B cell (primary cell): Measurements from ENCODE around the gene SOX18. TPM values are rescaled to one million over a fixed set of nuclear protein-coding genes. Genes with fewer than 3 reads are reported as not detected.

Experiments used
- ATAC-seq: fragments of 200-7000 bp; cut with Tn5 transposase; one replicate; pipeline ENCODE4 v1.10.0; 2021; ENCODE audit warnings: low read depth, mild to moderate bottlenecking, moderate number of reproducible peaks, moderate library complexity
- CTCF ChIA-PET: fragments of 350-600 bp; sonication (Branson Sonifier 250); formaldehyde crosslinking; loops from one replicate; lab custom pipeline; 2021; ENCODE audit warnings: antibody characterized with exemption, inconsistent platforms; lab: Charles Lee
- POLR2A ChIA-PET: fragments of 350-600 bp; sonication (Branson Sonifier 250); formaldehyde crosslinking; loops from one replicate; lab custom pipeline; 2021; ENCODE audit warnings: antibody characterized with exemption; lab: Charles Lee
- DNase-seq: peaks from one replicate; pipeline ENCODE4 v3.0.0; 2013
- H2AFZ ChIP-seq: 2 replicates; pipeline ENCODE4 v1.6.1; 2012; ENCODE audit warnings: mild to moderate bottlenecking, low read depth, low read length; ENCODE audit not compliant: insufficient read depth, poor library complexity, severe bottlenecking
- H3K27ac ChIP-seq, 2 donors: 1 replicate in 1 of 2; 2 replicates in 1 of 2; pipeline ENCODE4 v1.5.1; 2012 to 2013; ENCODE audit warnings: low read length in 2 of 2, mild to moderate bottlenecking in 2 of 2, moderate library complexity in 1 of 2
- H3K27me3 ChIP-seq, 4 experiments: fragments of 200-600 bp in 1 of 4; sonication (generic) in 1 of 4; replicated peaks in 1 of 4; 1 replicate in 2 of 4; 2 replicates in 2 of 4; pipeline versions ENCODE4 v1.6.1 to v1.7.0; 2013 to 2016; ENCODE audit warnings: low read length in 3 of 4, mild to moderate bottlenecking in 2 of 4, mixed read lengths in 1 of 4, moderate library complexity in 1 of 4; ENCODE audit not compliant: insufficient read depth in 4 of 4, control insufficient read depth in 3 of 4; ENCODE audit errors: control extremely low read depth in 1 of 4
- H3K36me3 ChIP-seq, 2 experiments: replicated peaks in 1 of 2; 1 replicate in 1 of 2; 2 replicates in 1 of 2; pipeline versions ENCODE4 v1.6.1 to v1.7.1; 2013; ENCODE audit warnings: low read length in 1 of 2; ENCODE audit not compliant: insufficient read depth in 2 of 2, control insufficient read depth in 1 of 2; ENCODE audit errors: control extremely low read depth in 1 of 2, extremely low read depth in 1 of 2
- H3K4me1 ChIP-seq, 2 donors: fragments of 200-600 bp in 1 of 2; sonication (generic) in 1 of 2; 1 replicate in 1 of 2; 2 replicates in 1 of 2; pipeline versions ENCODE4 v1.5.1 to v1.6.1; 2013 to 2017; ENCODE audit warnings: low read length in 2 of 2; ENCODE audit not compliant: control insufficient read depth in 2 of 2, insufficient read depth in 2 of 2
- H3K4me2 ChIP-seq: replicated peaks from 2 replicates; pipeline ENCODE3; 2012; ENCODE audit warnings: mild to moderate bottlenecking, low read depth, low read length; ENCODE audit not compliant: poor library complexity, severe bottlenecking
- H3K4me3 ChIP-seq, 5 experiments: fragments of 200-600 bp in 1 of 5; sonication (generic) in 1 of 5; 1 replicate in 3 of 5; 2 replicates in 2 of 5; pipeline versions ENCODE4 v1.5.1 to v1.7.0; 2011 to 2016; ENCODE audit warnings: low read length in 4 of 5, mild to moderate bottlenecking in 4 of 5, low read depth in 2 of 5, control low read depth in 1 of 5, moderate library complexity in 1 of 5; ENCODE audit not compliant: insufficient read depth in 1 of 5; ENCODE audit errors: control extremely low read depth in 1 of 5, extremely low read depth in 1 of 5
- H3K79me2 ChIP-seq: fragments of 200-600 bp; sonication (generic); one replicate; pipeline ENCODE4 v1.6.0; 2016; ENCODE audit warnings: low read length; ENCODE audit not compliant: control insufficient read depth, insufficient read depth
- H3K9ac ChIP-seq: fragments of 200-600 bp; sonication (generic); 2 replicates; pipeline ENCODE4 v1.6.1; 2017; ENCODE audit warnings: mild to moderate bottlenecking, low read length, moderate library complexity
- H3K9me3 ChIP-seq, 3 donors: one replicate each; pipeline versions ENCODE4 v1.6.1 to v1.7.1; 2013; ENCODE audit warnings: low read length in 2 of 3; ENCODE audit not compliant: control insufficient read depth in 2 of 3, insufficient read depth in 1 of 3; ENCODE audit errors: control extremely low read depth in 1 of 3
- H4K20me1 ChIP-seq: 2 replicates; pipeline ENCODE4 v1.6.0; 2012; ENCODE audit warnings: mild to moderate bottlenecking, low read length; ENCODE audit not compliant: insufficient read depth, control insufficient read depth, poor library complexity, severe bottlenecking
- H3K27ac Mint-ChIP-seq: one replicate; pipeline ENCODE4 v1.8.0; 2021; ENCODE audit warnings: mixed read lengths
- H3K27me3 Mint-ChIP-seq: one replicate; pipeline ENCODE4 v1.8.0; 2021; ENCODE audit warnings: mixed read lengths
- H3K4me1 Mint-ChIP-seq: one replicate; pipeline ENCODE4 v1.8.0; 2021; ENCODE audit warnings: mixed read lengths
- H3K4me3 Mint-ChIP-seq: one replicate; pipeline ENCODE4 v1.8.0; 2021; ENCODE audit warnings: mixed read lengths
- H3K9me3 Mint-ChIP-seq: one replicate; pipeline ENCODE4 v1.8.0; 2022; ENCODE audit warnings: mixed read lengths; ENCODE audit not compliant: insufficient read depth
- CTCF ChIP-seq: fragments of 200-600 bp; IDR thresholded peaks from one replicate; pipeline ENCODE4 v1.8.0; 2022; ENCODE audit warnings: antibody characterized with exemption, mild to moderate bottlenecking
- EZH2 ChIP-seq: IDR thresholded peaks from 2 replicates; pipeline ENCODE4 v1.6.1; 2012; ENCODE audit warnings: borderline replicate concordance, low read depth, mild to moderate bottlenecking, moderate library complexity, low read length; ENCODE audit not compliant: insufficient read depth, poor library complexity, severe bottlenecking
- WGBS: methylation state at CpG from one replicate; pipeline ENCODE4 v1.1.5; 2013; ENCODE audit warnings: missing lambda C conversion rate; ENCODE audit not compliant: insufficient coverage; 5-methylcytosine and 5-hydroxymethylcytosine counted together
- intact Hi-C: fragments of 100-400 bp; cut with micrococcal nuclease; formaldehyde crosslinking; loops from one replicate; pipeline ENCODE4 v1.10.0; 2022
- polyA plus RNA-seq: library from polyadenylated mRNA; depleted of rRNA; stranded (reverse); fragments of >200 nt; gene quantifications from 2 replicates; pipeline ENCODE4 v1.2.3, GENCODE V29; 2012
- total RNA-seq, 2 donors: library from RNA; stranded (reverse); fragments of 120-200 nt in 1 of 2; gene quantifications; 1 replicate in 1 of 2; 2 replicates in 1 of 2; pipeline versions ENCODE4 v1.2.3 to v1.2.4, GENCODE V29; 2013 to 2022

Gene SOX18
- total and polyA plus RNA-seq, 2 donors (not counting 1 experiment from before 2014, with no cell fraction given) = not detected

GRCh38 chr20:64073476-64074183 is 24.2 kb upstream of the SOX18 start:
- 83% methylated on average over 34 of the region's 37 CpGs for WGBS
- no peak for ATAC-seq
- Histone ChIP-seq H3K4me3 (no peak overlapping the region), H3K4me2 (no peak overlapping the region), H2AFZ (no peak overlapping the region), H3K9me3 (no peaks in the 10 kb centered on the region), H3K79me2 (peaks cover 31% of the 10 kb centered on the region), H3K27ac (no peak overlapping the region), H3K9ac (no peak overlapping the region), H3K4me1 (peaks cover 26 to 83% of the 10 kb centered on the region in 2 donors), H4K20me1 (peaks cover 78% of the 10 kb centered on the region), H3K36me3 (peaks cover 0 to 48% of the 10 kb centered on the region in 2 experiments), H3K27me3 (no peaks in the 10 kb centered on the region)
- H3K4me1 Mint-ChIP-seq = peaks cover 53% of the 10 kb centered on the region
- no peak for DNase-seq
- no peaks in the 10 kb centered on the region for H3K27me3 Mint-ChIP-seq
- no peak for TF ChIP-seq CTCF
- peak overlapping the region; percentile 20 for H3K27ac Mint-ChIP-seq
- intact Hi-C loops = no loop called here
- ChIA-PET POLR2A (interaction anchor here (0.6 kb wide), 1 partner anchor 113 kb away, joined by 4 read pairs; no protein-coding TSS in a partner anchor), CTCF (interaction anchor here (0.9 to 1.0 kb wide), 2 partner anchors 11 to 93 kb away, joined by 3 read pairs; partner anchors contain the start of gene PRPF6)
- no peak overlapping the region for H3K4me3 Mint-ChIP-seq
- no peaks in the 10 kb centered on the region for H3K9me3 Mint-ChIP-seq

- peaks cover 50% of the 10 kb centered on the region for H3K4me1 Mint-ChIP-seq
- no peaks in the 10 kb centered on the region for H3K27me3 Mint-ChIP-seq
- CTCF ChIA-PET = interaction anchor here (1.8 kb wide), 1 partner anchor 48 kb away, joined by 9 read pairs; no protein-coding TSS in a partner anchor
- TF ChIP-seq EZH2 (no peak), CTCF (no peak)
- intact Hi-C loops = no loop called here
- H3K27ac Mint-ChIP-seq = peak overlapping the region; percentile 79
- H3K4me3 ChIP-seq = no peak overlapping the region
- DNase-seq = no peak
- peak overlapping the region in 1 of 2 donors; percentile 56 for H3K27ac ChIP-seq
- peaks cover 26 to 80% of the 10 kb centered on the region in 2 donors for H3K4me1 ChIP-seq
- H3K9me3 Mint-ChIP-seq = no peaks in the 10 kb centered on the region
- H2AFZ ChIP-seq = no peak overlapping the region
- 72% methylated on average over 13 of the region's 14 CpGs for WGBS
- H3K36me3 ChIP-seq = peaks cover 0 to 48% of the 10 kb centered on the region in 2 experiments
- ATAC-seq = no peak
- peaks cover 35% of the 10 kb centered on the region for H3K79me2 ChIP-seq
- no peaks in the 10 kb centered on the region for H3K9me3 ChIP-seq
- POLR2A ChIA-PET = interaction anchor here (1.6 kb wide), 1 partner anchor 28 kb away, joined by 3 read pairs; no protein-coding TSS in a partner anchor
- H3K9ac ChIP-seq = no peak overlapping the region
- H4K20me1 ChIP-seq = peaks cover 76% of the 10 kb centered on the region
- H3K4me3 Mint-ChIP-seq = no peak overlapping the region
- H3K4me2 ChIP-seq = no peak overlapping the region
- no peaks in the 10 kb centered on the region for H3K27me3 ChIP-seq
These were observed 23.1 kb upstream of the SOX18 start for GRCh38 chr20:64072498-64073063.
